ENCODE results near the gene NTNG2.

Gene NTNG2

GRCh38 chr9:132147839-132148238, 14.0 kb upstream of the NTNG2 start:
- Histone ChIP-seq H2AFZ (ENCODE audit: low read depth, low read length, severe bottlenecking) (no peak overlapping the region), H3K9ac (ENCODE audit: low read length) (no peak overlapping the region), H3K36me3 (ENCODE audit: low read length) (no peaks in the 10 kb centered on the region), H3F3A (ENCODE audit: insufficient read depth) (no peaks in the 10 kb centered on the region), H3K9me3 (ENCODE audit: insufficient read depth, low read length) (no peaks in the 10 kb centered on the region), H3K27me3 (ENCODE audit: low read length) (no peaks in the 10 kb centered on the region), H3K4me2 (ENCODE audit: low read depth, low read length, poor library complexity, severe bottlenecking) (no peak overlapping the region), H3K79me2 (ENCODE audit: insufficient read depth, low read length) (no peaks in the 10 kb centered on the region), H3K9me2 (replicated peaks; ENCODE audit: insufficient read depth, low read length) (no peaks in the 10 kb centered on the region), H4K20me1 (ENCODE audit: low read depth, low read length) (no peaks in the 10 kb centered on the region), H3K27ac (ENCODE audit: low read depth, low read length) (no peak overlapping the region), H3K4me3 (ENCODE audit: insufficient read depth, low read length, poor library complexity, severe bottlenecking) (no peak overlapping the region)
- TF ChIP-seq EZH2phosphoT487 (conservative IDR thresholded peaks at IDR 0.05; ENCODE audit: low read length), result no peak
- TF ChIP-seq CTCF (IDR thresholded peaks at IDR 0.05; ENCODE audit: insufficient read depth, low read length, poor library complexity, severe bottlenecking), result no peak

GRCh38 chr9:132150256-132150655, 11.6 kb upstream of the NTNG2 start:
- TF ChIP-seq EZH2phosphoT487 (conservative IDR thresholded peaks at IDR 0.05; ENCODE audit: low read length) (no peak), CTCF (IDR thresholded peaks at IDR 0.05; ENCODE audit: insufficient read depth, low read length, poor library complexity, severe bottlenecking) (no peak)
- no peak overlapping the region for H3K27ac ChIP-seq (ENCODE audit: low read depth, low read length)
- H3K36me3 ChIP-seq (ENCODE audit: low read length), result no peaks in the 10 kb centered on the region
- H3K4me3 ChIP-seq (ENCODE audit: insufficient read depth, low read length, poor library complexity, severe bottlenecking), result no peak overlapping the region
- no peaks in the 10 kb centered on the region for H3F3A ChIP-seq (ENCODE audit: insufficient read depth)
- H3K79me2 ChIP-seq (ENCODE audit: insufficient read depth, low read length), result no peaks in the 10 kb centered on the region
- H3K9ac ChIP-seq (ENCODE audit: low read length), result no peak overlapping the region
- no peaks in the 10 kb centered on the region for H3K27me3 ChIP-seq (ENCODE audit: low read length)
- H2AFZ ChIP-seq (ENCODE audit: low read depth, low read length, severe bottlenecking), result no peak overlapping the region
- no peak overlapping the region for H3K4me2 ChIP-seq (ENCODE audit: low read depth, low read length, poor library complexity, severe bottlenecking)
- H4K20me1 ChIP-seq (ENCODE audit: low read depth, low read length), result no peaks in the 10 kb centered on the region
- H3K9me2 ChIP-seq (replicated peaks; ENCODE audit: insufficient read depth, low read length), result no peaks in the 10 kb centered on the region
- no peaks in the 10 kb centered on the region for H3K9me3 ChIP-seq (ENCODE audit: insufficient read depth, low read length)

GRCh38 chr9:132151118-132151517, 10.7 kb upstream of the NTNG2 start:
- no peak overlapping the region for H2AFZ ChIP-seq (ENCODE audit: low read depth, low read length, severe bottlenecking)
- no peaks in the 10 kb centered on the region for H3K27me3 ChIP-seq (ENCODE audit: low read length)
- no peak overlapping the region for H3K4me3 ChIP-seq (ENCODE audit: insufficient read depth, low read length, poor library complexity, severe bottlenecking)
- H3K9me3 ChIP-seq (ENCODE audit: insufficient read depth, low read length), result no peaks in the 10 kb centered on the region
- H3K27ac ChIP-seq (ENCODE audit: low read depth, low read length), result no peak overlapping the region
- no peaks in the 10 kb centered on the region for H3F3A ChIP-seq (ENCODE audit: insufficient read depth)
- H3K36me3 ChIP-seq (ENCODE audit: low read length), result no peaks in the 10 kb centered on the region
- no peak overlapping the region for H3K4me2 ChIP-seq (ENCODE audit: low read depth, low read length, poor library complexity, severe bottlenecking)
- no peaks in the 10 kb centered on the region for H4K20me1 ChIP-seq (ENCODE audit: low read depth, low read length)
- TF ChIP-seq CTCF (IDR thresholded peaks at IDR 0.05; ENCODE audit: insufficient read depth, low read length, poor library complexity, severe bottlenecking) (no peak), EZH2phosphoT487 (conservative IDR thresholded peaks at IDR 0.05; ENCODE audit: low read length) (no peak)
- no peaks in the 10 kb centered on the region for H3K9me2 ChIP-seq (replicated peaks; ENCODE audit: insufficient read depth, low read length)
- no peaks in the 10 kb centered on the region for H3K79me2 ChIP-seq (ENCODE audit: insufficient read depth, low read length)
- H3K9ac ChIP-seq (ENCODE audit: low read length), result no peak overlapping the region

Measured in SU-DHL-6 (cell line).